ENCODE measurements around the gene CD2.

CD2 gene

DNA sequence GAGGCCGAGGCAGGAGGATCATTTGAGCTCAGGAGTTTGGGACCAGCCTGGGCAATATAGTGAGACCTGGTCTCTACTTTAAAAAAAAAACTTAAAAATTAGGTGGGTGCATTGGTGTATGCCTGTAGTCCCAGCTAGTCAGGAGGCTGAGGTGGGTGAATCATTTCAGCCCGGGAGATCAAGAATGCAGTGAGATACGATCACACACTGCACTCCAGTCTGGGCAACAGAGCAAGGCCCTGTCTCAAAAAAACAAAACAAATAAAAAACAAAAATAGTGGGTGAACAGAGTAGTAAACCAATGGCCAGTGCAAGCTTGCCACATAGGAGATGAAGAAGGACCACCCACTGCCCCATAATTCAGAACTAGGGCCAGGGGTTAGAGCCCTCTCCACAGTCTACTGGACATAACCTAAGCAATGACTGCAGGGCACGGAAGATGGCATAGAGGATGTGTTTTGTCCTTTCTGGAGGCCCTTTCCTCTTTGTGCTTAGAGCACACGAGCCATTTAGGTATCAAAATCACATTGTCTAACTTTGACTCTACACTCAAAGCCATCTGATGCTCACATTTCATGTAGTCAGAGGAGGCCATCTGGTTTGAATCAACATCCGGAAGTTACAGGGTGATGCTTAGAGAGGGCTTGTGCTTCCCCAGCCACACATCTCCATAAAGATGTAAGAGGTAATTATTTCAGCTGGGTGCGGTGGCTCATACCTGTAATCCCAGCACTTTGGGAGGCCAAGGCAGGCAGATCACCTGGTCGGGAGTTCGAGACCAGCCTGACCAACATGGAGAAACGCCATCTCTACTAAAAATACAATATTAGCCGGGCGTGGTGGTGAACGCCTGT, 12.6 kb downstream of the CD2 start:
- TF ChIP-seq, protein P1, sequence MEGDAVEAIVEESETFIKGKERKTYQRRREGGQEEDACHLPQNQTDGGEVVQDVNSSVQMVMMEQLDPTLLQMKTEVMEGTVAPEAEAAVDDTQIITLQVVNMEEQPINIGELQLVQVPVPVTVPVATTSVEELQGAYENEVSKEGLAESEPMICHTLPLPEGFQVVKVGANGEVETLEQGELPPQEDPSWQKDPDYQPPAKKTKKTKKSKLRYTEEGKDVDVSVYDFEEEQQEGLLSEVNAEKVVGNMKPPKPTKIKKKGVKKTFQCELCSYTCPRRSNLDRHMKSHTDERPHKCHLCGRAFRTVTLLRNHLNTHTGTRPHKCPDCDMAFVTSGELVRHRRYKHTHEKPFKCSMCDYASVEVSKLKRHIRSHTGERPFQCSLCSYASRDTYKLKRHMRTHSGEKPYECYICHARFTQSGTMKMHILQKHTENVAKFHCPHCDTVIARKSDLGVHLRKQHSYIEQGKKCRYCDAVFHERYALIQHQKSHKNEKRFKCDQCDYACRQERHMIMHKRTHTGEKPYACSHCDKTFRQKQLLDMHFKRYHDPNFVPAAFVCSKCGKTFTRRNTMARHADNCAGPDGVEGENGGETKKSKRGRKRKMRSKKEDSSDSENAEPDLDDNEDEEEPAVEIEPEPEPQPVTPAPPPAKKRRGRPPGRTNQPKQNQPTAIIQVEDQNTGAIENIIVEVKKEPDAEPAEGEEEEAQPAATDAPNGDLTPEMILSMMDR (IDR thresholded peaks at IDR 0.05; ENCODE audit: low read depth, low read length, missing control alignments) = no peak
- in situ Hi-C loops (cut with HindIII; ENCODE audit: low sequenced_read_pairs) = no loop called here
- no peak overlapping the region for H3K4me3 ChIP-seq (ENCODE audit: low read depth, low read length)
- no peak for DNase-seq (ENCODE audit: low read depth)

DNA sequence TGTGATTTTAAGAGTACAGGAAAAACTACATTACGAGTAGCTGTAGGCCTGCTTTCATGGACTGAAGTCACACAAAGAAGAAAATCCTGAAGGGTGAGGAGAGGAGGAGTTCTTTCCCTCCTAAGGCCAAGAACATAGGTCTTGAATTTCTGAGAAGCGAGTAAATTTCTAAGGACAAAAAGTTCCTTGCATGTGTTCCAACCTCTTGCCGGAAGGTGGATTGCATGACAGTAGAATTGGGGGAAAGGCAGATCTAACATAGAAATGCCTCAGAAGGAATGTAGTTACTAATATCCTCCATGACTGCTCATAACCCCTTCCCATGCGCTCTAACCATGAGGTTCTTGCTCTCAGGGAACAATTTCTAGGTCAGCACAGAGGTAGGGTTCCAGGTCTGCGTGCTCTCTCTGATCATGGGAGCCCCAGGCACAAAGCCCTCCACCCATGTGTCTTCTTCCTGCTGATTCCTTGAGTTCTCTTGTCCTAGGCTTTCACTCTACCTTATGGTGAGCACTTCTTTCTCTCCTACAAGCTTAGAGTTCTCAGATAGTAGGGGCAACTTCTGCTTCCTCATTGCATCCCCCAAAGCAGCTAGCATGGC, 13.7 kb downstream of the CD2 start:
- no peak for DNase-seq (ENCODE audit: low read depth)
- TF ChIP-seq, protein P1 (IDR thresholded peaks at IDR 0.05; ENCODE audit: low read depth, low read length, missing control alignments) = no peak
- in situ Hi-C loops (cut with HindIII; ENCODE audit: low sequenced_read_pairs) = no loop called here
- no peak overlapping the region for H3K4me3 ChIP-seq (ENCODE audit: low read depth, low read length)

DNA sequence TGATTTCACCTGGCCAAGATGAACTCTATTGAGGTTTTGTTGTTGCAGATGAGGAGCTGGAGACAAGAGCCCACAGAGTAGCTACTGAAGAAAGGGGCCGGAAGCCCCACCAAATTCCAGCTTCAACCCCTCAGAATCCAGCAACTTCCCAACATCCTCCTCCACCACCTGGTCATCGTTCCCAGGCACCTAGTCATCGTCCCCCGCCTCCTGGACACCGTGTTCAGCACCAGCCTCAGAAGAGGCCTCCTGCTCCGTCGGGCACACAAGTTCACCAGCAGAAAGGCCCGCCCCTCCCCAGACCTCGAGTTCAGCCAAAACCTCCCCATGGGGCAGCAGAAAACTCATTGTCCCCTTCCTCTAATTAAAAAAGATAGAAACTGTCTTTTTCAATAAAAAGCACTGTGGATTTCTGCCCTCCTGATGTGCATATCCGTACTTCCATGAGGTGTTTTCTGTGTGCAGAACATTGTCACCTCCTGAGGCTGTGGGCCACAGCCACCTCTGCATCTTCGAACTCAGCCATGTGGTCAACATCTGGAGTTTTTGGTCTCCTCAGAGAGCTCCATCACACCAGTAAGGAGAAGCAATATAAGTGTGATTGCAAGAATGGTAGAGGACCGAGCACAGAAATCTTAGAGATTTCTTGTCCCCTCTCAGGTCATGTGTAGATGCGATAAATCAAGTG, 14.3 kb downstream of the CD2 start:
- no peak overlapping the region for H3K4me3 ChIP-seq (ENCODE audit: low read depth, low read length)
- TF ChIP-seq, protein P1 (IDR thresholded peaks at IDR 0.05; ENCODE audit: low read depth, low read length, missing control alignments) = no peak
- DNase-seq (ENCODE audit: low read depth) = no peak
- in situ Hi-C loops (cut with HindIII; ENCODE audit: low sequenced_read_pairs) = no loop called here

DNA sequence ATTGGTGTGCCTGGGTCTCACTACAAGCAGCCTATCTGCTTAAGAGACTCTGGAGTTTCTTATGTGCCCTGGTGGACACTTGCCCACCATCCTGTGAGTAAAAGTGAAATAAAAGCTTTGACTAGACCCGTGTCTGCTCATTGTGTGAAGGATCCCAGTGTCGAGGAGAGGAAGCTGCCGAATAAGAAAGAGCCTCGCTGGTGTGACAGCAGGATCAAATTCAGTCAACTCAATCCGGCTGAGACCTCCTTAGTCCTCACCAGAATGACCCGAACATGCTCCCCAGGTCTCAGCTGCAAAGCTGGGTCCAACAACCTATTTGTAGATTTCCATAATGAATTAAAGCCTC, 14.8 kb downstream of the CD2 start:
- DNase-seq (ENCODE audit: low read depth) = no peak
- TF ChIP-seq, protein P1 (IDR thresholded peaks at IDR 0.05; ENCODE audit: low read depth, low read length, missing control alignments) = no peak
- in situ Hi-C loops (cut with HindIII; ENCODE audit: low sequenced_read_pairs) = no loop called here
- no peak overlapping the region for H3K4me3 ChIP-seq (ENCODE audit: low read depth, low read length)

DNA sequence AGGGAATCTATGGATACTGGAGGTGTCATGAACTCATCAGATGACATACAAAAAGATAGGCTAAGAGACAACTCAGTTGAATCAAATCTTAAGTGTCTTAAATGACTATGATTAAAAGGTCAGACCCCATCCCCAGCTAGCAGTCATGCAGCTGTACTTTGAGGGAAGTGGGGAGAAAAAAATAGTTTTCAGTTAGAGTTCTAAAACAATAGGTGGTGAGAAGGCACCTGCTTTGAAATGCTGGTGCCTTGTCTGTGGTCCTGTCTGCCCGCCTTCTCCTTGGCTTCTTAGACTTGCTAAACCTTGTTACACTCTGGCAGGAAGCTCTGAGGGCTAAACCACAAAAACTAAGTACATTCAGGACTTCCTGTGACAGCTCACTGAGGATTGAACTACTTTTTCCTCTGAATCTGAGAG, 15.3 kb downstream of the CD2 start:
- in situ Hi-C loops (cut with HindIII; ENCODE audit: low sequenced_read_pairs) = no loop called here
- no peak overlapping the region for H3K4me3 ChIP-seq (ENCODE audit: low read depth, low read length)
- peak; percentile 43 for DNase-seq (ENCODE audit: low read depth)
- TF ChIP-seq, protein P1 (IDR thresholded peaks at IDR 0.05; ENCODE audit: low read depth, low read length, missing control alignments) = no peak

DNA sequence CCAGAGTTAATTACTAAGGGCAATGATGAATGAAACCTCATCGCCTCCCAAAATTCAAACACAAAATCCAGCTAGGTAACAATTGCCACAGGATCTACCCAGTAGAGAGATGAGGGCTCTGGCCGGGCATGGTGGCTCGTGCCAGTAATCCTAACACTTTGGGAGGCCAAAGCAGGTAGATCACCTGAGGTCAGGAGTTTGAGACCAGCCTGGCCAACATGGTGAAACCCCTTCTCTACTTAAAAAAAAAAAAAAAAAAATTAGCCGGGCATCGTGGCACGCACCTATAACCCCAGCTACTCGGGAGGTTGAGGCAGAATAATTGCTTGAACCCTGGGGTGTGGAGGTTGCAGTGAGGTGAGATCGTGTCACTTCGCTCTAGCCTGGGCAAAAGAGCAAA, 15.8 kb downstream of the CD2 start:
- H3K4me3 ChIP-seq (ENCODE audit: low read depth, low read length) = no peak overlapping the region
- DNase-seq (ENCODE audit: low read depth) = no peak
- in situ Hi-C loops (cut with HindIII; ENCODE audit: low sequenced_read_pairs) = no loop called here
- TF ChIP-seq, protein P1 (IDR thresholded peaks at IDR 0.05; ENCODE audit: low read depth, low read length, missing control alignments) = no peak

All from astrocyte of the cerebellum (primary cell).